GM12801 (cell line): Measurements from ENCODE around the gene CSK.

Source experiments
- CTCF ChIP-seq: IDR thresholded peaks from one replicate; pipeline ENCODE4 v1.5.1; 2011; ENCODE audit warnings: control low read depth; ENCODE audit not compliant: insufficient read length; ENCODE audit errors: extremely low read depth

Gene CSK

GRCh38 chr15:74789741-74790079, 7.8 kb downstream of the CSK start:
- TF ChIP-seq CTCF: no peak

GRCh38 chr15:74790080-74790916, 8.4 kb downstream of the CSK start:
- no peak for TF ChIP-seq CTCF

- no peak for TF ChIP-seq CTCF
Observed at GRCh38 chr15:74791007-74791406, 9.1 kb downstream of the CSK start.

GRCh38 chr15:74791667-74792066, 9.8 kb downstream of the CSK start:
- TF ChIP-seq CTCF: no peak

GRCh38 chr15:74792227-74793016, 10.5 kb downstream of the CSK start:
- no peak for TF ChIP-seq CTCF

GRCh38 chr15:74793135-74794028, 11.5 kb downstream of the CSK start:
- no peak for TF ChIP-seq CTCF
